Keratinocyte (primary cell): ENCODE measurements around the gene SZT2.

Experiments used
- CTCF ChIP-seq, 3 experiments: IDR thresholded peaks in 1 of 3; conservative IDR thresholded peaks in 1 of 3; optimal IDR thresholded peaks in 1 of 3; 2 replicates in 2 of 3; 3 replicates in 1 of 3; pipeline versions ENCODE3 to v1.5.1; 2011; ENCODE audit warnings: low read length in 3 of 3, mild to moderate bottlenecking in 3 of 3, moderate library complexity in 2 of 3, control low read depth in 1 of 3, inconsistent platforms in 1 of 3; ENCODE audit not compliant: insufficient read depth in 2 of 3; ENCODE audit errors: extremely low read depth in 1 of 3
- EZH2 ChIP-seq: IDR thresholded peaks from one replicate; pipeline ENCODE4 v1.6.1; 2012; ENCODE audit warnings: inconsistent platforms, mild to moderate bottlenecking, low read length, moderate library complexity

- TF ChIP-seq CTCF (optimal IDR thresholded peaks at IDR 0.05 in 1 of 3, IDR thresholded peaks at IDR 0.05 in 1 of 3, conservative IDR thresholded peaks at IDR 0.05 in 1 of 3; ENCODE audit: extremely low read depth in 1 of 3, insufficient read depth in 2 of 3, low read length in 3 of 3) (no peak), EZH2 (no peak)
These were observed 51.6 kb downstream of the SZT2 start for GRCh38 chr1:43441166-43441893.
